ENCODE data around the gene C7orf57.

The C7orf57 gene

GRCh38 chr7:48087349-48087748 lies 52.0 kb downstream of the C7orf57 start:
- DNase-seq, result no peak

- DNase-seq, result peak; percentile 36
Observed at GRCh38 chr7:48088559-48089045, 53.3 kb downstream of the C7orf57 start.

GRCh38 chr7:48089046-48090003 lies 54.0 kb downstream of the C7orf57 start, which contains the start of gene UPP1:
Gene UPP1 (plus strand): TSS chr7:48089265. CDS start chr7:48094784, 5,519 bp downstream.
- DNase-seq, result peak; percentile 45

GRCh38 chr7:48090095-48090805 lies 54.9 kb downstream of the C7orf57 start:
- DNase-seq, result no peak

GRCh38 chr7:48091506-48092433 lies 56.4 kb downstream of the C7orf57 start:
- DNase-seq, result no peak

GRCh38 chr7:48094861-48095293 lies 59.5 kb downstream of the C7orf57 start:
- no peak for DNase-seq

- no peak for DNase-seq
Observed at GRCh38 chr7:48096273-48096672, 60.9 kb downstream of the C7orf57 start.

GRCh38 chr7:48097521-48098231 lies 62.3 kb downstream of the C7orf57 start:
- DNase-seq, result no peak

GRCh38 chr7:48098846-48099245 lies 63.5 kb downstream of the C7orf57 start:
- no peak for DNase-seq

GRCh38 chr7:48099781-48100180 lies 64.4 kb downstream of the C7orf57 start:
- no peak for DNase-seq

- DNase-seq, result no peak
Observed at GRCh38 chr7:48101352-48101751, 66.0 kb downstream of the C7orf57 start.

GRCh38 chr7:48101968-48102367 lies 66.6 kb downstream of the C7orf57 start:
- DNase-seq, result no peak

- no peak for DNase-seq
Observed at GRCh38 chr7:48102530-48102929, 67.2 kb downstream of the C7orf57 start.

GRCh38 chr7:48105045-48105444 lies 69.7 kb downstream of the C7orf57 start:
- no peak for DNase-seq

- DNase-seq, result no peak
Observed at GRCh38 chr7:48106906-48107659, 71.7 kb downstream of the C7orf57 start.

GRCh38 chr7:48107926-48108472 lies 72.7 kb downstream of the C7orf57 start:
- DNase-seq, result no peak

GRCh38 chr7:48108959-48109847 lies 73.9 kb downstream of the C7orf57 start:
- no peak for DNase-seq

GRCh38 chr7:48109848-48110663 lies 74.7 kb downstream of the C7orf57 start:
- no peak for DNase-seq

GRCh38 chr7:48110868-48111267 lies 75.5 kb downstream of the C7orf57 start:
- no peak for DNase-seq
